ENCODE results near the gene PER2.

DNA sequence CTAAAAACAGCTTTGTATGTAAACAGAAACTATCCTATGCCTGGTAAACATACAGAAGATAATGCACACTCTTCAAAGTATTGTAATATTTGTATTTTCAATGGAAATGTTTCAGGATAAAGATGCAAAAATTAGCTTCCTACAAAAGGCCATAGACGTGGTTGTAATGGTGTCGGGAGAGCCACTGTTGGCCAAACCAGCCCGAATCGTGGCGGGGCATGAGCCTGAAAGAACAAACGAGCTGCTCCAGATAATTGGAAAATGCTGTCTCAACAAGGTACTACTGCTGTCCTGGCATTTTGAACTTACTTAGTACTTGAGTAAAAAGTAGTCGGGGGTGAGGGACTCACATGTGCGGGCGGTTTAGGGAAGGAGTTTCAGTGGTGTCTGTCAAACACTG, 37.3 kb upstream of the PER2 start:
- TF ChIP-seq, protein P1, sequence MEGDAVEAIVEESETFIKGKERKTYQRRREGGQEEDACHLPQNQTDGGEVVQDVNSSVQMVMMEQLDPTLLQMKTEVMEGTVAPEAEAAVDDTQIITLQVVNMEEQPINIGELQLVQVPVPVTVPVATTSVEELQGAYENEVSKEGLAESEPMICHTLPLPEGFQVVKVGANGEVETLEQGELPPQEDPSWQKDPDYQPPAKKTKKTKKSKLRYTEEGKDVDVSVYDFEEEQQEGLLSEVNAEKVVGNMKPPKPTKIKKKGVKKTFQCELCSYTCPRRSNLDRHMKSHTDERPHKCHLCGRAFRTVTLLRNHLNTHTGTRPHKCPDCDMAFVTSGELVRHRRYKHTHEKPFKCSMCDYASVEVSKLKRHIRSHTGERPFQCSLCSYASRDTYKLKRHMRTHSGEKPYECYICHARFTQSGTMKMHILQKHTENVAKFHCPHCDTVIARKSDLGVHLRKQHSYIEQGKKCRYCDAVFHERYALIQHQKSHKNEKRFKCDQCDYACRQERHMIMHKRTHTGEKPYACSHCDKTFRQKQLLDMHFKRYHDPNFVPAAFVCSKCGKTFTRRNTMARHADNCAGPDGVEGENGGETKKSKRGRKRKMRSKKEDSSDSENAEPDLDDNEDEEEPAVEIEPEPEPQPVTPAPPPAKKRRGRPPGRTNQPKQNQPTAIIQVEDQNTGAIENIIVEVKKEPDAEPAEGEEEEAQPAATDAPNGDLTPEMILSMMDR (IDR thresholded peaks at IDR 0.05): no peak
- no peak for TF ChIP-seq POLR2A (IDR thresholded peaks at IDR 0.05)
